Heart left ventricle (tissue), 13 donors: ENCODE results near the gene TMEM176A.

Experiments used
- POLR2A ChIP-seq, 2 donors: fragments of 450-650 bp; IDR thresholded peaks; one replicate each; pipeline ENCODE4 v1.6.1; 2017; ENCODE audit warnings: antibody characterized with exemption in 2 of 2, mild to moderate bottlenecking in 2 of 2, moderate library complexity in 2 of 2
- TF ChIP-seq, protein P1 (sequence below), 12 donors: fragments of 200-600 bp; sonication (generic) in 4 of 12; IDR thresholded peaks; one replicate each; pipeline versions ENCODE4 v1.5.0 to v1.8.0; 2018 to 2022; ENCODE audit warnings: antibody characterized with exemption in 12 of 12, mild to moderate bottlenecking in 5 of 12
- donor health status: ischemic (EF 13 %, LVEDD 7.1; RV severe dilation, severe dysfunction).
- donor health status: DM: no; HTN: yes; CAD: no.
- donor health status: DM: no; HTN: no; CAD: no.
- donor health status: ischemic (EF 25% LVEDD 6.9; RV normal size, moderate dysfunction).
- donor health status: ischemic (EF 25% LVEDD 5.7; RV mildly dilated, moderate dysfunction).
- donor health status: ischemic (EF 35%, LVEDD 5.7; RV mildly dilated, moderate dysfunction).
- donor health status: nonischemic (EF 11% LVEDD 7.7; RV severe dilation, severe dysfunction).
- donor health status: DM: yes; HTN: yes; CAD: no.
- donor health status: PGD.
- donor health status: ischemic (EF 29% LVEDD 5.4; RV normal size, mild dysfunction).
- donor health status: nonischemic (EF 23%, LVEDD 6.1; RV moderate dilation, normal function).

DNA sequence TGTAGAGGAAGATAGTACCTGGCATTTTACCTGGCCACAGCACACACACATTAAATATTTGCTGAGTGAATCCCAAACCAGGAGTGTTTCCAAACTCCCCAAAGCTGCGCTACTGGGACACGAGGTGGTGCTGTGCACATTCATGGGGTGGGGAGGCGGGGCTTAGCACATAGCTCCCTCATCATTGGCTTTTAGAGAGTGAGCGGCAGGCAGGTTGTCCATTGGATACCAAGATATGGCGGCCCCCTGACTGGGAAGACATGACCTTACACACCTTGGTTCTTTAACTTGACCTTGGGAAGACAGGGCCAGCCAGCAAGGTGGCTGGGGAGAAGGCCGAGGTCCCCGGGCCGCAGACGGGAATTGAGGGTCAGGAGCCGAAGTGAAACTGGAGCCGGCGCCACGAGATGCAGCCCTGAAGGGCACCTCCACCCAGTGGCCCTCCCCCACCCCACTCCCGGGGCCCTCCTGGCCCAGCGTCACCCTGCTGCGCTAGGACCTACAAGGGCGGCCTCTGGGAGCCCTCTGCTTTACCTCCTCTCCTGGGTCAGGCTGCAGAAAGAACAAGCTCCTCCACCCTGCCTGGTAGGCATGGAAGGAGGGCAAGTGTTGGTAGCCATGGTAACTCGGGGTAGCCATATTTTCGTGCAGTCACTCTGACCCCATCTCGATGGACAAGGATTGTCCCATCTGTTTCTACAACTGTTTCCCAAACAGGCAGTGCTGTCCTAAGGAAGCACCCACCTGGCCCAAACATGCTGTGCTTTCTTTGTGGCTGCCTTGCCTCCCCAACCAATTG is 24.0 kb downstream of the TMEM176A start:
- TF ChIP-seq, protein P1, sequence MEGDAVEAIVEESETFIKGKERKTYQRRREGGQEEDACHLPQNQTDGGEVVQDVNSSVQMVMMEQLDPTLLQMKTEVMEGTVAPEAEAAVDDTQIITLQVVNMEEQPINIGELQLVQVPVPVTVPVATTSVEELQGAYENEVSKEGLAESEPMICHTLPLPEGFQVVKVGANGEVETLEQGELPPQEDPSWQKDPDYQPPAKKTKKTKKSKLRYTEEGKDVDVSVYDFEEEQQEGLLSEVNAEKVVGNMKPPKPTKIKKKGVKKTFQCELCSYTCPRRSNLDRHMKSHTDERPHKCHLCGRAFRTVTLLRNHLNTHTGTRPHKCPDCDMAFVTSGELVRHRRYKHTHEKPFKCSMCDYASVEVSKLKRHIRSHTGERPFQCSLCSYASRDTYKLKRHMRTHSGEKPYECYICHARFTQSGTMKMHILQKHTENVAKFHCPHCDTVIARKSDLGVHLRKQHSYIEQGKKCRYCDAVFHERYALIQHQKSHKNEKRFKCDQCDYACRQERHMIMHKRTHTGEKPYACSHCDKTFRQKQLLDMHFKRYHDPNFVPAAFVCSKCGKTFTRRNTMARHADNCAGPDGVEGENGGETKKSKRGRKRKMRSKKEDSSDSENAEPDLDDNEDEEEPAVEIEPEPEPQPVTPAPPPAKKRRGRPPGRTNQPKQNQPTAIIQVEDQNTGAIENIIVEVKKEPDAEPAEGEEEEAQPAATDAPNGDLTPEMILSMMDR (IDR thresholded peaks at IDR 0.05), result no peak
- TF ChIP-seq POLR2A (IDR thresholded peaks at IDR 0.05), result no peak
